Liver (tissue), 9 donors: Measurements from ENCODE around the gene NDUFS4. TPM values are rescaled to one million over a fixed set of nuclear protein-coding genes. Genes with fewer than 3 reads are reported as not detected.
"Not testable (repeated sequence)": the region's sequence is repeated elsewhere in the genome, so short reads cannot be mapped to it uniquely, and the experiment has no call there.

ENCODE experiments used
- DNase-seq: peaks from one replicate; pipeline ENCODE4 v3.0.0-alpha.2; 2017; ENCODE audit warnings: low spot score
- H3K27ac ChIP-seq, 2 donors: one replicate each; pipeline ENCODE4 v1.7.0; 2013; ENCODE audit warnings: inconsistent platforms in 2 of 2, low read length in 2 of 2, control low read depth in 1 of 2, low read depth in 1 of 2, mild to moderate bottlenecking in 1 of 2
- H3K27me3 ChIP-seq, 4 donors: one replicate each; pipeline versions ENCODE4 v1.6.1 to v1.7.0; 2013; ENCODE audit warnings: low read length in 3 of 4, inconsistent platforms in 1 of 4, mild to moderate bottlenecking in 1 of 4, moderate library complexity in 1 of 4; ENCODE audit not compliant: control insufficient read depth in 4 of 4, insufficient read depth in 4 of 4
- H3K36me3 ChIP-seq, 4 donors: one replicate each; pipeline versions ENCODE4 v1.6.1 to v1.7.0; 2013; ENCODE audit warnings: low read length in 3 of 4, mild to moderate bottlenecking in 3 of 4, low read depth in 1 of 4, moderate library complexity in 1 of 4; ENCODE audit not compliant: control insufficient read depth in 4 of 4, insufficient read depth in 3 of 4
- H3K4me1 ChIP-seq, 4 donors: one replicate each; pipeline versions ENCODE4 v1.6.1 to v1.7.0; 2013; ENCODE audit warnings: low read length in 3 of 4, mild to moderate bottlenecking in 3 of 4, moderate library complexity in 1 of 4; ENCODE audit not compliant: control insufficient read depth in 4 of 4, insufficient read depth in 4 of 4
- H3K4me3 ChIP-seq, 3 donors: one replicate each; pipeline versions ENCODE4 v1.6.1 to v1.7.0; 2013; ENCODE audit warnings: low read length in 3 of 3, control low read depth in 1 of 3, low read depth in 1 of 3, mild to moderate bottlenecking in 1 of 3
- H3K9ac ChIP-seq, 2 donors: one replicate each; pipeline ENCODE4 v1.7.0; 2013; ENCODE audit warnings: low read length in 2 of 2, mild to moderate bottlenecking in 2 of 2, moderate library complexity in 2 of 2, control low read depth in 1 of 2, low read depth in 1 of 2
- H3K9me3 ChIP-seq, 4 donors: one replicate each; pipeline versions ENCODE4 v1.6.1 to v1.7.0; 2013; ENCODE audit warnings: low read length in 3 of 4; ENCODE audit not compliant: control insufficient read depth in 4 of 4
- ATF3 ChIP-seq: IDR thresholded peaks from 2 replicates; pipeline ENCODE4 v1.6.1; 2016; ENCODE audit warnings: antibody characterized with exemption
- CTCF ChIP-seq: fragments of 150-350 bp; IDR thresholded peaks from 2 replicates; pipeline ENCODE4 v1.5.1; 2017; ENCODE audit warnings: improper control_type of control experiment, low read depth, low read length; ENCODE audit not compliant: missing input control
- EGR1 ChIP-seq, 2 donors: IDR thresholded peaks; 2 replicates each; pipeline ENCODE4 v1.6.1; 2016 to 2018; ENCODE audit warnings: antibody characterized with exemption in 2 of 2, low read depth in 2 of 2
- FOXA1 ChIP-seq: IDR thresholded peaks from 2 replicates; pipeline ENCODE4 v1.6.1; 2016; ENCODE audit warnings: antibody characterized with exemption
- FOXA2 ChIP-seq: IDR thresholded peaks from 2 replicates; pipeline ENCODE4 v1.6.1; 2016; ENCODE audit warnings: antibody characterized with exemption
- GABPA ChIP-seq, 2 donors: IDR thresholded peaks in 1 of 2; conservative IDR thresholded peaks in 1 of 2; 2 replicates each; pipeline ENCODE4 v1.6.1; 2016; ENCODE audit warnings: antibody characterized with exemption in 2 of 2, mild to moderate bottlenecking in 1 of 2, moderate library complexity in 1 of 2
- HNF4A ChIP-seq, 2 donors: conservative IDR thresholded peaks; 2 replicates each; pipeline ENCODE4 v1.6.1; 2016; ENCODE audit warnings: antibody characterized with exemption in 2 of 2, mild to moderate bottlenecking in 2 of 2
- HNF4G ChIP-seq: IDR thresholded peaks from 2 replicates; pipeline ENCODE4 v1.6.1; 2016; ENCODE audit warnings: antibody characterized with exemption
- MAX ChIP-seq: IDR thresholded peaks from 2 replicates; pipeline ENCODE4 v1.6.1; 2016; ENCODE audit warnings: antibody characterized with exemption
- NR2F2 ChIP-seq: IDR thresholded peaks from 2 replicates; pipeline ENCODE4 v1.6.1; 2016; ENCODE audit warnings: antibody characterized with exemption
- REST ChIP-seq: IDR thresholded peaks from 2 replicates; pipeline ENCODE4 v1.6.1; 2016; ENCODE audit warnings: antibody characterized with exemption, mild to moderate bottlenecking
- RXRA ChIP-seq, 2 donors: IDR thresholded peaks; 2 replicates each; pipeline ENCODE4 v1.6.1; 2017 to 2018; ENCODE audit warnings: antibody characterized with exemption in 2 of 2, mild to moderate bottlenecking in 1 of 2
- TAF1 ChIP-seq: conservative IDR thresholded peaks from 2 replicates; pipeline ENCODE4 v1.6.1; 2016; ENCODE audit warnings: antibody characterized with exemption, mild to moderate bottlenecking
- YY1 ChIP-seq: IDR thresholded peaks from 2 replicates; pipeline ENCODE4 v1.6.1; 2016; ENCODE audit warnings: antibody characterized with exemption, mild to moderate bottlenecking
- whole genome bisulfite sequencing: extraction: QIAGEN DNeasy Blood & Tissue Kit; methylation state at CpG from one replicate; pipeline ENCODE4 v1.1.7; 2013; 5-methylcytosine and 5-hydroxymethylcytosine counted together
- polyA plus RNA-seq, 2 donors: library from polyadenylated mRNA; stranded (reverse) in 1 of 2; unstranded in 1 of 2; fragments of 200-250 nt in 1 of 2; fragments of >200 nt in 1 of 2; fragmentation: Nextera tagmentation in 1 of 2; extraction: Ambion mirVana in 1 of 2; gene quantifications; one replicate each; pipeline versions ENCODE4 v1.2.1 to v1.2.3, GENCODE V29; 2013 to 2015
- total RNA-seq, 2 donors: library from RNA; depleted of rRNA; stranded (reverse); fragments of >200 nt; gene quantifications; one replicate each; pipeline ENCODE4 v1.2.3, GENCODE V29; 2014
- donor health status: healthy.
- donor health status: healthy.
- donor health status: healthy.
- donor health status: healthy.
- donor health status: healthy.

The NDUFS4 gene
- total and polyA plus RNA-seq, 4 donors = 35.9 to 114 (median 53.4) TPM

GRCh38 chr5:53665313-53665712 lies 104.9 kb downstream of the NDUFS4 start:
- not testable (repeated sequence) for H3K4me3 ChIP-seq, H3K27me3 ChIP-seq, H3K4me1 ChIP-seq, H3K36me3 ChIP-seq, DNase-seq, H3K9me3 ChIP-seq, H3K27ac ChIP-seq, H3K9ac ChIP-seq
- WGBS = 89% methylated on average over 10 of the region's 11 CpGs

GRCh38 chr5:53667621-53668020 lies 107.2 kb downstream of the NDUFS4 start:
- H3K36me3 ChIP-seq = peaks cover 0 to 10% (median 1%) of the 10 kb centered on the region in 4 donors
- no peak overlapping the region for H3K27ac ChIP-seq
- H3K27me3 ChIP-seq = no peaks in the 10 kb centered on the region
- no peak for DNase-seq
- H3K9me3 ChIP-seq = no peaks in the 10 kb centered on the region
- 95% methylated on average over 2 of the region's 2 CpGs for WGBS
- no peak for TF ChIP-seq EGR1 (IDR thresholded peaks at IDR 0.05; ENCODE audit: low read depth in 2 of 2)
- TF ChIP-seq GABPA (IDR thresholded peaks at IDR 0.05 in 1 of 2, conservative IDR thresholded peaks at IDR 0.05 in 1 of 2) = no peak
- no peak for TF ChIP-seq FOXA1
- TF ChIP-seq HNF4G = no peak
- TF ChIP-seq CTCF = no peak
- no peak for TF ChIP-seq MAX
- TF ChIP-seq YY1 = no peak
- no peak for TF ChIP-seq REST
- TF ChIP-seq ATF3 = no peak
- no peak for TF ChIP-seq RXRA (IDR thresholded peaks at IDR 0.05)
- no peak for TF ChIP-seq NR2F2
- no peak for TF ChIP-seq TAF1
- H3K9ac ChIP-seq = no peak overlapping the region
- no peak overlapping the region for H3K4me3 ChIP-seq
- no peaks in the 10 kb centered on the region for H3K4me1 ChIP-seq

- no peak for DNase-seq
- WGBS = 90% methylated on average over 3 of the region's 3 CpGs
- Histone ChIP-seq H3K9ac (no peak overlapping the region), H3K27ac (no peak overlapping the region), H3K27me3 (no peaks in the 10 kb centered on the region), H3K9me3 (no peaks in the 10 kb centered on the region), H3K4me3 (no peak overlapping the region), H3K4me1 (no peaks in the 10 kb centered on the region), H3K36me3 (peaks cover 0 to 7% (median 0%) of the 10 kb centered on the region in 4 donors)
- TF ChIP-seq REST (no peak), HNF4G (no peak), GABPA (IDR thresholded peaks at IDR 0.05 in 1 of 2, conservative IDR thresholded peaks at IDR 0.05 in 1 of 2) (no peak), CTCF (no peak), FOXA2 (no peak), RXRA (IDR thresholded peaks at IDR 0.05) (no peak), HNF4A (conservative IDR thresholded peaks at IDR 0.05) (no peak), MAX (no peak), TAF1 (no peak), NR2F2 (no peak), FOXA1 (no peak), EGR1 (IDR thresholded peaks at IDR 0.05; ENCODE audit: low read depth in 2 of 2) (no peak)
These were observed 111.0 kb downstream of the NDUFS4 start for GRCh38 chr5:53671447-53671846.
